ENCODE measurements around the gene CSPG4. TPM values are rescaled to one million over a fixed set of nuclear protein-coding genes. Genes with fewer than 3 reads are reported as not detected.
A peak's percentile ranks its signal among the peaks of the same experiment; 100 is the strongest.

CSPG4 gene
- total and polyA plus RNA-seq, 9 of the 15 experiments (the other 6 are each of a cell fraction or from before 2014, with no cell fraction given) = under 0.01 to 0.07 (median 0.04) TPM; not detected in 5

GRCh38 chr15:75694241-75695182, 18.1 kb downstream of the CSPG4 start (continued):
- TF ChIP-seq TRIM25 (IDR thresholded peaks at IDR 0.05; ENCODE audit: borderline replicate concordance) = no peak
- peak; percentile 79 for TF ChIP-seq CXXC5 (CRISPR knock-in tag; IDR thresholded peaks at IDR 0.05)
- TF ChIP-seq HMBOX1 (IDR thresholded peaks at IDR 0.05) = peak; percentile 85
- peak; percentile 65; the same call in 1 of the 2 replicates for TF ChIP-seq TRIM28 (IDR thresholded peaks at IDR 0.05)
- peak; percentile 85 for TF ChIP-seq BHLHE40 (IDR thresholded peaks at IDR 0.05; ENCODE audit: low read length)
- peak; percentile 43; the same call in 1 of the 2 replicates for TF ChIP-seq ATF7 (IDR thresholded peaks at IDR 0.05)
- peak; percentile 99 for TF ChIP-seq TFAP4 (CRISPR knock-in tag; IDR thresholded peaks at IDR 0.05; ENCODE audit: borderline replicate concordance)
- TF ChIP-seq U2AF2 (optimal IDR thresholded peaks at IDR 0.05; ENCODE audit: low read depth, low read length) = no peak
- TF ChIP-seq NRF1 (conservative IDR thresholded peaks at IDR 0.05 in 1 of 2, IDR thresholded peaks at IDR 0.05 in 1 of 2) = peak; percentile 76 to 81
- no peak for TF ChIP-seq ZNF280A (IDR thresholded peaks at IDR 0.05; ENCODE audit: low read depth, partially characterized antibody)
- 0 out of 4 replicates have a peak, but pooled peaks of 1 of the 2 experiments have one; percentile 21 for TF ChIP-seq MLLT1 (IDR thresholded peaks at IDR 0.05)
- peak; percentile 77 for TF ChIP-seq STAT5A (IDR thresholded peaks at IDR 0.05; ENCODE audit: borderline replicate concordance, low read length)
- TF ChIP-seq MYBL2 (IDR thresholded peaks at IDR 0.05; ENCODE audit: low read depth) = 0 out of 2 replicates have a peak, but pooled peaks have one; percentile 23
- no peak for TF ChIP-seq MYBL2 (CRISPR knock-in tag; IDR thresholded peaks at IDR 0.05; ENCODE audit: borderline replicate concordance)
- no peak for TF ChIP-seq HDAC8 (tag; IDR thresholded peaks at IDR 0.05)
- TF ChIP-seq ZBTB33 (CRISPR knock-in tag; IDR thresholded peaks at IDR 0.05) = 0 out of 2 replicates have a peak, but pooled peaks have one; percentile 36
- peak in 1 of 2 experiments; percentile 49; a peak in 2 of 4 replicates for TF ChIP-seq RAD21 (CRISPR knock-in tag; conservative IDR thresholded peaks at IDR 0.05 in 1 of 2, IDR thresholded peaks at IDR 0.05 in 1 of 2)
